ENCODE data around the gene MICAL2. TPM values are rescaled to one million over a fixed set of nuclear protein-coding genes. Genes with fewer than 3 reads are reported as not detected.

Gene MICAL2
- total and polyA plus RNA-seq, 2 of the 13 experiments (the other 11 are each of a cell fraction or from before 2014, with no cell fraction given), result 0.78 to 1.1 TPM

GRCh38 chr11:12195768-12196167 is 85.4 kb downstream of the MICAL2 start:
- Histone ChIP-seq H3K4me2 (ENCODE audit: low read depth, low read length) (no peak overlapping the region), H3K4me1 (ENCODE audit: insufficient read depth, low read length) (no peaks in the 10 kb centered on the region), H3K9me3 (ENCODE audit: low read length) (no peaks in the 10 kb centered on the region), H4K20me1 (ENCODE audit: insufficient read depth, low read length) (no peaks in the 10 kb centered on the region), H3K4me3 (replicated peaks in 1 of 3; ENCODE audit: insufficient read depth in 1 of 3, low read depth in 2 of 3, low read length in 3 of 3) (no peak overlapping the region), H3K36me3 (replicated peaks in 1 of 2; ENCODE audit: control insufficient read depth in 1 of 2, insufficient read depth in 2 of 2, low read length in 2 of 2) (no peaks in the 10 kb centered on the region), H2AFZ (ENCODE audit: low read length) (no peak overlapping the region), H3K27ac (ENCODE audit: extremely low read length, insufficient read depth, low read length) (no peak overlapping the region), H3K9ac (ENCODE audit: insufficient read depth, low read depth, low read length) (no peak overlapping the region), H3K27me3 (ENCODE audit: control insufficient read depth in 1 of 2, insufficient read depth in 2 of 2, low read length in 2 of 2) (no peaks in the 10 kb centered on the region), H3K79me2 (ENCODE audit: insufficient read depth, low read length) (no peaks in the 10 kb centered on the region)
- FAIRE-seq (no peak), DNase-seq (ENCODE audit: low spot score) (no peak), ATAC-seq (no peak)
- CTCF ChIA-PET (ENCODE audit: low intra/inter-chr PET ratio, low total read pairs), result no interaction called here
- WGBS (ENCODE audit: low lambda C conversion rate), result 65% methylated on average over 5 of the region's 5 CpGs
- POLR2A ChIA-PET, result no interaction called here
- in situ Hi-C loops (cut with HindIII; ENCODE audit: extremely low pct_ligation_motif_present, low pct_unique_long_range_greater_than_20kb), result no loop called here
- intact Hi-C loops (cut with micrococcal nuclease; ENCODE audit: unreplicated experiment), result no loop called here
- no TSS peak for BruUV-seq (replicated peaks)
- TF ChIP-seq TAF15 (IDR thresholded peaks at IDR 0.05; ENCODE audit: low read depth, low read length, poor library complexity, severe bottlenecking), result no peak
- TF ChIP-seq ZBTB40 (IDR thresholded peaks at IDR 0.05), result no peak
- no peak for TF ChIP-seq ZBTB40 (CRISPR knock-in tag; IDR thresholded peaks at IDR 0.05)
- no peak for TF ChIP-seq NFKBIZ (CRISPR knock-in tag; IDR thresholded peaks at IDR 0.05)
- TF ChIP-seq ZNF652 (CRISPR knock-in tag; IDR thresholded peaks at IDR 0.05; ENCODE audit: borderline replicate concordance, low read depth), result no peak
- TF ChIP-seq ZNF7 (CRISPR knock-in tag; IDR thresholded peaks at IDR 0.05), result no peak
- TF ChIP-seq, protein P1, sequence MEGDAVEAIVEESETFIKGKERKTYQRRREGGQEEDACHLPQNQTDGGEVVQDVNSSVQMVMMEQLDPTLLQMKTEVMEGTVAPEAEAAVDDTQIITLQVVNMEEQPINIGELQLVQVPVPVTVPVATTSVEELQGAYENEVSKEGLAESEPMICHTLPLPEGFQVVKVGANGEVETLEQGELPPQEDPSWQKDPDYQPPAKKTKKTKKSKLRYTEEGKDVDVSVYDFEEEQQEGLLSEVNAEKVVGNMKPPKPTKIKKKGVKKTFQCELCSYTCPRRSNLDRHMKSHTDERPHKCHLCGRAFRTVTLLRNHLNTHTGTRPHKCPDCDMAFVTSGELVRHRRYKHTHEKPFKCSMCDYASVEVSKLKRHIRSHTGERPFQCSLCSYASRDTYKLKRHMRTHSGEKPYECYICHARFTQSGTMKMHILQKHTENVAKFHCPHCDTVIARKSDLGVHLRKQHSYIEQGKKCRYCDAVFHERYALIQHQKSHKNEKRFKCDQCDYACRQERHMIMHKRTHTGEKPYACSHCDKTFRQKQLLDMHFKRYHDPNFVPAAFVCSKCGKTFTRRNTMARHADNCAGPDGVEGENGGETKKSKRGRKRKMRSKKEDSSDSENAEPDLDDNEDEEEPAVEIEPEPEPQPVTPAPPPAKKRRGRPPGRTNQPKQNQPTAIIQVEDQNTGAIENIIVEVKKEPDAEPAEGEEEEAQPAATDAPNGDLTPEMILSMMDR (CRISPR knock-in tag; IDR thresholded peaks at IDR 0.05), result no peak
- no peak for TF ChIP-seq DDIT3 (CRISPR knock-in tag; IDR thresholded peaks at IDR 0.05)
- TF ChIP-seq STAT5B (CRISPR knock-in tag; IDR thresholded peaks at IDR 0.05), result no peak
- TF ChIP-seq, protein P2, sequence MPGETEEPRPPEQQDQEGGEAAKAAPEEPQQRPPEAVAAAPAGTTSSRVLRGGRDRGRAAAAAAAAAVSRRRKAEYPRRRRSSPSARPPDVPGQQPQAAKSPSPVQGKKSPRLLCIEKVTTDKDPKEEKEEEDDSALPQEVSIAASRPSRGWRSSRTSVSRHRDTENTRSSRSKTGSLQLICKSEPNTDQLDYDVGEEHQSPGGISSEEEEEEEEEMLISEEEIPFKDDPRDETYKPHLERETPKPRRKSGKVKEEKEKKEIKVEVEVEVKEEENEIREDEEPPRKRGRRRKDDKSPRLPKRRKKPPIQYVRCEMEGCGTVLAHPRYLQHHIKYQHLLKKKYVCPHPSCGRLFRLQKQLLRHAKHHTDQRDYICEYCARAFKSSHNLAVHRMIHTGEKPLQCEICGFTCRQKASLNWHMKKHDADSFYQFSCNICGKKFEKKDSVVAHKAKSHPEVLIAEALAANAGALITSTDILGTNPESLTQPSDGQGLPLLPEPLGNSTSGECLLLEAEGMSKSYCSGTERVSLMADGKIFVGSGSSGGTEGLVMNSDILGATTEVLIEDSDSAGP (CRISPR knock-in tag; IDR thresholded peaks at IDR 0.05; ENCODE audit: borderline replicate concordance), result no peak
- no peak for TF ChIP-seq ELF4 (CRISPR knock-in tag; IDR thresholded peaks at IDR 0.05; ENCODE audit: borderline replicate concordance)
- TF ChIP-seq WIZ (CRISPR knock-in tag; IDR thresholded peaks at IDR 0.05), result no peak
- TF ChIP-seq THYN1 (CRISPR knock-in tag; IDR thresholded peaks at IDR 0.05; ENCODE audit: borderline replicate concordance, low read depth), result no peak
